ENCODE results near the gene CDH6.
"Not testable (repeated sequence)": the region's sequence is repeated elsewhere in the genome, so short reads cannot be mapped to it uniquely, and the experiment has no call there.

CDH6 gene

GRCh38 chr5:31329715-31330114, 136.2 kb downstream of the CDH6 start:
- DNase-seq (ENCODE audit: low read depth in 2 of 2) = no peak

GRCh38 chr5:31332160-31332559, 138.7 kb downstream of the CDH6 start:
- no peak for DNase-seq (ENCODE audit: low read depth in 2 of 2)

- no peak for DNase-seq (ENCODE audit: low read depth in 2 of 2)
Observed at GRCh38 chr5:31333475-31333874, 140.0 kb downstream of the CDH6 start.

GRCh38 chr5:31334061-31334860, 140.8 kb downstream of the CDH6 start:
- DNase-seq (ENCODE audit: low read depth in 2 of 2) = no peak

- no peak for DNase-seq (ENCODE audit: low read depth in 2 of 2)
Observed at GRCh38 chr5:31335456-31335855, 142.0 kb downstream of the CDH6 start.

- DNase-seq (ENCODE audit: low read depth in 2 of 2) = no peak
Observed at GRCh38 chr5:31343946-31344345, 150.5 kb downstream of the CDH6 start.

- no peak for DNase-seq (ENCODE audit: low read depth in 2 of 2)
Observed at GRCh38 chr5:31346896-31347551, 153.5 kb downstream of the CDH6 start.

GRCh38 chr5:31347552-31347905, 154.0 kb downstream of the CDH6 start:
- no peak for DNase-seq (ENCODE audit: low read depth in 2 of 2)

GRCh38 chr5:31350395-31350794, 156.9 kb downstream of the CDH6 start:
- no peak for DNase-seq (ENCODE audit: low read depth in 2 of 2)

- no peak for DNase-seq (ENCODE audit: low read depth in 2 of 2)
Observed at GRCh38 chr5:31355337-31355736, 161.9 kb downstream of the CDH6 start.

GRCh38 chr5:31357038-31357437, 163.6 kb downstream of the CDH6 start:
- no peak for DNase-seq (ENCODE audit: low read depth in 2 of 2)

GRCh38 chr5:31359839-31360238, 166.4 kb downstream of the CDH6 start:
- DNase-seq (ENCODE audit: low read depth in 2 of 2) = no peak

- DNase-seq (ENCODE audit: low read depth in 2 of 2) = no peak
Observed at GRCh38 chr5:31361234-31361633, 167.7 kb downstream of the CDH6 start.

- not testable (repeated sequence) for DNase-seq (ENCODE audit: low read depth in 2 of 2)
Observed at GRCh38 chr5:31361704-31362528, 168.4 kb downstream of the CDH6 start.

GRCh38 chr5:31362529-31362900, 169.0 kb downstream of the CDH6 start:
- DNase-seq (ENCODE audit: low read depth in 2 of 2) = no peak

GRCh38 chr5:31362931-31363568, 169.6 kb downstream of the CDH6 start:
- no peak for DNase-seq (ENCODE audit: low read depth in 2 of 2)

- DNase-seq (ENCODE audit: low read depth in 2 of 2) = no peak
Observed at GRCh38 chr5:31364881-31365636, 171.6 kb downstream of the CDH6 start.

GRCh38 chr5:31365776-31366175, 172.3 kb downstream of the CDH6 start:
- no peak for DNase-seq (ENCODE audit: low read depth in 2 of 2)

- no peak for DNase-seq (ENCODE audit: low read depth in 2 of 2)
Observed at GRCh38 chr5:31366941-31367340, 173.5 kb downstream of the CDH6 start.

- DNase-seq (ENCODE audit: low read depth in 2 of 2) = no peak
Observed at GRCh38 chr5:31372124-31372523, 178.6 kb downstream of the CDH6 start.

- no peak for DNase-seq (ENCODE audit: low read depth in 2 of 2)
Observed at GRCh38 chr5:31375999-31376720, 182.7 kb downstream of the CDH6 start.
